HUDEP-2 (cell line): ENCODE measurements around the gene SKIL.
"Not testable (repeated sequence)": the region's sequence is repeated elsewhere in the genome, so short reads cannot be mapped to it uniquely, and the experiment has no call there.

Source experiments
- DNase-seq, 76 experiments: peaks; one replicate each; lab custom pipeline; 2025; ENCODE audit not compliant: unreplicated experiment in 76 of 76; lab: John Stamatoyannopoulos, UW

The SKIL gene

DNA sequence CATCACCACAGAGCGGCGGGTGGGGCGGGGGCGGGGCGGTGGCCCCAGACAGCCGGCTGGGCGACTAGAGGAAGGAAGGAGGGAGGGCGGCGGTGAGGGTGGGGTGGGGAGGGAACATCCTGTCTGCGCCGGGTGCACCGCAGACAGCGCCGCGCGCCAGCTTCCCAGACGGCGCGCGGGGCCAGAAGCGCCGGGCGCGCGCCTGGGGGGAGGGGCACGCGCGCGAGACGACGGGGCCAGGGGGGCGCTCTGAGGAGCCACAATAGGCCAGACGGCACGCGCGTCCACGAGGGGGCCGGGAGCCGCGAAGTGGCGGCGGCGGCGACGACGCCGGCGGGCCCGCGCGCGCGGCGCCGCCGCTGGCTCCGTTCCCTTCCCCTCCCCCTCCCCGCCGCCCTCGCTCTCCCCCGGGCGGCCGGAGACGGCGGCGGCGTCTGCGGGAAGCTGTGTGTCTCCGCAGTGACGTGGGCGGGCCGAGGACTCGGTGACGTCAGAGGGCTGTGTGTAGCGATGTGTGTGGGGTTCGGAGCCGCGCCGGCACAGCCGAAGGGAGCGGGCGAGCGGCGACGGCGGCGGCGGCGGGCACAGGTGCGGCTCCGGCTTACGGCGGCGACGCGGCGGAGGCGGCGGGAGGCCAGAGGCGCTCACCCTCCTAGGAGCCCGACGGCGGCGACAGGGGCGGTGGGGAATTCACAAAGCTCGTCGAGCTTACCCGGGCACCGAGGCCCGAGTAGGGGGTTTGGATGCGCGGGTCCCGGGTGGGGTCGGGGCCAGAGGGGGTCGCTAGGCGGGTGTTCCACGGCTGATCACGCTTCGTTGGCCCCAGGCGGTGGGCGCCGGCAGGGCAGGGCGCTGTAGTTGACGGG is at the start of gene SKIL:
TSS of gene SKIL (plus strand) at position 540 of the 866 bp plus-strand sequence. CDS start 2,617 bp downstream, outside the sequence.
- peak in 75 of 76 experiments; percentile 18 to 92 (median 85) for DNase-seq

DNA sequence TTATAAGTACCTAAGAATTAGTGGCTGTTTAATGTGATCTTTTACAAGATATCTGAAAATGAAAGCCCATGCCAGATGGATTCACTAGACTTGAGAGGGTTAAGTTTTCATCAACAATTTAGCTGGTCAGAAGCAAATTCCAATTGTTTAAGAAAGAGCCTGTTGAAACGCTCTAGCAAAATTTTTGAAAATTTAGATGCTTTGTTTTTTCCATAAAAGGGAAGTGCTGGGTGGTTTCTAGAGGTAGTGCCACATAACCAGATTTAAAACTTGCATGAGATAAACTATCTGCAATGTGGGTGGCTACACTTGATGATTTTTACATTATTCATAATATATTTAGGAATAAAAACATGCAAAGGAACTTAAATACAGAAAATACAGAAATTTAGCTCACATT is 48.5 kb upstream of the SKIL start:
- DNase-seq = no peak

DNA sequence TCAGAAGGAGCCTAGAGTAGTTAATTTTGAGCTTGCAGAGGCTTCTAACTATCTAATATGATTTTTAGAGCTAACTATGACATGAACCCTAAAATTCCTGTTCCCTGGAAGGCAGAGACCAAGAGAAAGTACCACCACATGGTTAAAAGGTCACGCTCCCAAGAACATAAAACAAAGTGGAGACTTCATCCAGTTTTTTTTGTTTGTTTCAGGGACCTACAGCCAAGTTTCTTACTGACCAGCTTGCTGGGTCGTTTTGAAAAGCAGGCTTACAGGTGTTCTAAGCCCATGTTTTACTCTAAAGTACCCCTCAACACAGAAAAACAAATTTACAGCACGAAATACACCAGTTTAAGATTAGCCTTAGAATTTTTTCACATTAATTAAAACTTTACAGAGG is 39.6 kb upstream of the SKIL start:
- no peak for DNase-seq

DNA sequence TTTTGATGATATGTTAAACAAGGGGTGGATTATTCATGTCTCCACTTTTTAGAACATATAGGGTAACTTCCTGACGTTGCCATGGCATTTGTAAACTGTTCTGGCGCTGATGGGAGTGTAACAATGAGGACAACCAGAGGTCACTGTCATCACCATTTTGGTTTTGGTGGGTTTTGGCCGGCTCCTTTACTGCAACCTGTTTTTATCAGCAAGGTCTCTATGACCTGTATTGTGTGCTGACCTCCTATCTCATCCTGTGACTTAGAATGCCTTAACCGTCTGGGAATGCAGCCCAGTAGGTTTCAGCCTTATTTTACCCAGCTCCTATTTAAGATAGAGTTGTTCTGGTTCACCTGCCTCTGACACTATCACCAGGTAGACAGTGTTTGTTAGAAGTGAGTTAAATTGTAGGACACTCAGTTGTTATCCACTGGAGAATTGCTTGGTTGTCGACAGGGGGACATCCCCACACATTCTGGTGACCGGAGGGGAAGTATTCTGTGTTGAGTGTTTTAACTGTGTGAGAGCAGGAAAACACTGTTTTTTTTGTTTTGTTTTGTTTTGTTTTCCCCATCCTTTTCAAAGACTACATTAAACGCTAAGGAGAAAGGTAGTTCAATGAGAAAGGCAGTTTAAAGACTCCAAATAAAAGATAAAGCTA is 36.9 kb upstream of the SKIL start:
- no peak for DNase-seq

DNA sequence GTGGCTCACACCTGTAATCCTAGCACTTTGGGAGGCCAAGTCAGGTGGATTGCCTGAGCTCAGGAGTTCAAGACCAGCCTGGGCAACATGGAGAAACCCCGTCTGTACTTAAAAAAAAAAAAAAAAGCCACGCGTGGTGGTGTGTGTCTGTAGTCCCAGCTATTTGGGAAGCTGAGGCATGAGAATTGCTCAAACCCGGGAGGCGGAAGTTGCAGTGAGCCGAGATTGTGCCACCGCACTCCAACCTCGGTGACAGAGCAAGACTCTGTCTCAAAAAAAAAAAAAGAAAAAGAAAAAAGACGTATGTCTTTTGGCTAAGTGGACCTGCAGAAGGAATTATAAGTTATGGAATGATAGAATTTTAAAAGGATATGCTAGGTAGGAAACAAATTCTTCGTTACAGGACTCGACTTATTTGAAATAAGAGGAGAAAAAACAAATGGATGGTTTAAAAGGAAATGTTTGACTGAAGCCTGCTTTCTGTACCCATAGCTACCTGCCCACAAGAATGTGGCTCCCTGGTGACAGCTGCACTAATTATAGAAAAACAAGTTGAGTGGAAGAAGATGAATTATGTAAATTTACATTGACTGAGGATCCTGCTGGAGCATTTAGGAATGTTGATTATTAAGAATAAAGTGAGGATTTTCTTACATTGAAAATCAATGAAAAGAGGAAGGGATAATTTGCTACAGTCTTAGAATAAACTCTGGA is 36.0 kb upstream of the SKIL start:
- DNase-seq = no peak

- no peak for DNase-seq
These were observed 34.8 kb upstream of the SKIL start for GRCh38 chr3:170322566-170323269.

- no peak for DNase-seq
These were observed 34.2 kb upstream of the SKIL start for GRCh38 chr3:170323331-170323730.

DNA sequence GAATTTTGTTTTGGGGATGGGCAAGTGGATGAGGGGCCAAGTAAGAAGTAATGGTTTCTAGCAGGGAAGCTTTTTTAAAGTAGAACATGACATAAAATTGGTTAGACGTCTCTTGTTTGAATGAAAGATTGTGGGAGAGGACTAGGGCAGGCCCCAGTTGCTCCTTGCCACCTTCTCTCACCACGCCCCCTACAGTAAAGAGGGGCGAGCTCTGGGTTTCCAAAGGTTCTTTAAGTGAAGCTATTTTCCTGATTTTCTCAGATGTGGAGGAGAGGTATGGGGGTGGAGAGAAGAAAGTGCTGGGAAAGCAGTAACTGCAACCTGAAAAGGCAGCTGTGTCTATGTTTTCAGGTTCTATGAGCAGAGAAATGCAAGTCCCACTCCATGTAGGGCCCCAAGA is 32.6 kb upstream of the SKIL start:
- no peak for DNase-seq

GRCh38 chr3:170327040-170327808 is 30.3 kb upstream of the SKIL start:
- no peak for DNase-seq

DNA sequence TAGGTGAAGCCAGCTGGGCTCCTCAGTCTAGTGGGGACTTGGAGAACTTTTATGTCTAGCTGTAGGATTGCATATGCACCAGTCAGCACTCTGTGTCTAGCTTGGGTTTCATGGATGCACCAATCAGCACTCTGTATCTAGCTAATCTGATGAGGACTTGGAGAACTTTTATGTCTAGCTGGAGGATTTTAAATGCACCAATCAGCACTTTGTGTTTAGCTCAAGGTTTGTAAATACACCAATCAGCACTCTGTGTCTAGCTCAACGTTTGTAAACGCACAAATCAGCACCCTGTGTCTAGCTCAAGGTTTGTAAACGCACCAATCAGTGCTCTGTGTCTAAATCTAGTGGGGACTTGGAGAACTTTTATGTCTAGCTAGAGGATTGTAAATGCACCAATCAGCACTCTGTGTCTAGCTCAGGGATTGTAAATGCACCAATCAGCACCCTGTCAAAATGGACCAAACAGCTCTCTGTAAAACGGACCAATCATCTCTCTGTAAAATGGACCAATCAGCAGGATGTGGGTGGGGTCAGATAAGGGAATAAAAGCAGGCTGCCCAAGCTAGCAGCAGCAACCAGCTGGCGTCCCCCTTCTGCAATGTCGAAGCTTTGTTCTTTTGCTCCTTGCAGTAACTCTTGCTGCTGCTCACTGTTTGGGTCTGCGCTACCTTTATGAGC is 29.5 kb upstream of the SKIL start:
- DNase-seq = not testable (repeated sequence)

GRCh38 chr3:170330366-170330765 is 27.1 kb upstream of the SKIL start:
- peak in 2 of 76 experiments; percentile 1 to 5 for DNase-seq

- DNase-seq = no peak
These were observed 26.4 kb upstream of the SKIL start for GRCh38 chr3:170331143-170331542.

- no peak for DNase-seq
These were observed 20.1 kb upstream of the SKIL start for GRCh38 chr3:170337420-170337819.

DNA sequence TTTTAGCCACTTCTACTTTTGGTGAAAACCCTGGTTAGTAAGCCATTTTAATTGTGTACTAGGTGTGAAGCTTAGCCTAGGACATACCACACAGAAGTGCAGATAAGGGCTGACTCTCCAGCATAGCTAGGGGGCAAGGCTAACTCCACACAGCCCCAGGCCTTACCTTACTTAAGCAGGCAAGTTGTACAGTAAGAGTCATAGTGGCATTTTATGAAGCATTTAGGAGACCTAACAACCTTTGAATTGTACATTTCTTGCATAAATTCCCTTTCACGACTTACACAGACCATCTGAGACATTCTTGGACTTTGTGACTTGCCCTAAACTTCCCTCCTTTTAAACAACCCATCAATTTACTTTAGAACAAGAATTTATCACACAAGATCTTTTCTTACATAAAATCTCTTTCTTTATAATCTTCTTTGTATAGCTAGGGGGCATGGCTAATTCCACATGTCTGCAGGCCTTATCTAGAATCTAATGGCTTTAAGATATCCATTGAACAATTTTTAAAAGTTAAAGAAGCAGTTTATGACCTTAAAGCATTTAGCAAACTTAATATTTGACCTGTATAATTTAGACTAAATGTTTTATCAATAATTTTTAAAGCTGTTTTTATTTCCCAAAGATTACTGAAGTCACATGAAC is 18.7 kb upstream of the SKIL start:
- no peak for DNase-seq

DNA sequence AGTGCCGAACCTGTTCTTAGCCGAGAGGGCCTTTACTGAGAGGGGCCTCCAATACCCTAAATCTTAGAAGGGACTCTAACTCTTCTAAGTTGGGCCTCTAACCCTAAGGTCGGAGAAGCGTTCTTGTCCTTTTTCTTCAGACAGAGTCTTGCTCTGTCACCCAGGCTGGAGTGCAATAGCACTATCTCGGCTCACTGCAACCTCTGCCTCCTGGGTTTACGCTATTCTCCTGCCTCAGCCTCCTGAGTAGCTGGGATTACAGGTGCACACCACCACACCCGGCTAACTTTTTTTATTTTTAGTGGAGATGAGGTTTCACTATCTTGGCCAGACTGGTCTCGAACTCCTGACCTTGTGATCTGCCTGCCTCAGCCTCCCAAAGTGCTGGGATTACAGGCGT is 15.2 kb upstream of the SKIL start:
- not testable (repeated sequence) for DNase-seq

DNA sequence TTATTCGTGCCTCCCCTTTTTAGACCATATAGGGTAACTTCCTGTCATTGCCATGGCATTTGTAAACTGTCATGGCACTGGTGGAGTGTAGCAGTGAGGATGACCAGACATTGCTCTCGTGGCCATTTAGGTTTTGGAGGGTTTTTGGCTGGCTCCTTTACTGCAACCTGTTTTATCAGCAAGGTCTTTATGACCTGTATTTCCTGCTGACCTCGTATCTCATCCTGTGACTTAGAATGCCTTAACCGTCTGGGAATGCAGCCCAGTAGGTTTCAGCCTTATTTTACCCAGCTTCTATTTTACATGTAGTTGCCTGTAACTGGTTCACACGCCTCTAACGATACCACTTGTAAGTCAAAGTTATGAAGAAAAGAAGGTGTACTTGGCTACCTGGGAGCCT is 13.7 kb upstream of the SKIL start:
- DNase-seq = not testable (repeated sequence)

- DNase-seq = peak in 1 of 76 experiments; percentile 2
These were observed 12.5 kb upstream of the SKIL start for GRCh38 chr3:170344971-170345370.

- no peak for DNase-seq
These were observed 10.8 kb upstream of the SKIL start for GRCh38 chr3:170346481-170347392.
